Astrocyte (in vitro differentiated cells and primary cell): ENCODE data around the gene TTC34.

Source experiments
- EZH2 ChIP-seq: IDR thresholded peaks from 2 replicates; pipeline ENCODE4 v1.6.1; 2012; ENCODE audit warnings: mild to moderate bottlenecking, low read length, inconsistent platforms; ENCODE audit not compliant: insufficient read depth
- TF ChIP-seq, protein P1 (sequence below): IDR thresholded peaks from 2 replicates; pipeline ENCODE4 v1.5.1; 2011; ENCODE audit warnings: low read depth, mild to moderate bottlenecking, inconsistent platforms, low read length, moderate library complexity; ENCODE audit not compliant: insufficient read depth

DNA sequence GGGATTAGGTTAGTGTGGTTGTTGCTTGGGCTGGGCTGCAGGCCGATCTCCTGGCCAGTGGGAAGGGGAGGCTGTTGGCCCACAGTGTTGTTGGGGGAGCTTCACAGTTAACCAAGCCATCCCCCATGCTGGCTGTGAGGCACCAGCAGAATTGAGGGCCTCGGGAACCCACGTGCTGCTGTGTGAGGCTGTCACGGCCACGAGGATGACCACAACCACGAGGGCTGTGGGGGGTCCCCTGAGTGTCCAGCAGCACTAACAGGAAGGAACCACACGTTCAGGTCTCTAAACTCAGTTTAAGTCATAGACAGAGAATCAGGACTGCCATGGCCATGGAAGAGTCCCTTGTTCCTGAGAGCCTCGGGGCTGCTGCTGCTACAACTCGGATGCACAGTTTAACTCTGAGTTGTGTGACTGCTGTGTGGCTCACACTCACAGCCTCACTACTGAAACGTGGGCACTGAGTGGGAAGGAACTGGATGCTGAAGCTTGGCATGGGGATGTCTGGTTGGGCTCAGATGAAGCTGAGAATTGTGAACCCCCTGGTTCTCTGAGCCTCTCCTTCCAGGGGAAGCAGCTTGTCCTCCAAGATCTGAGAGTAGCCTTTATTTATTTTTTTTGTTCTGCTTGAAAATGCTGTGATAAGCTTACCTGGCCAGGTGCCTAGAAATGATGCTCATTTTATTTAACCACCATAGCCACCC, 163.9 kb downstream of the TTC34 start:
- TF ChIP-seq, protein P1, sequence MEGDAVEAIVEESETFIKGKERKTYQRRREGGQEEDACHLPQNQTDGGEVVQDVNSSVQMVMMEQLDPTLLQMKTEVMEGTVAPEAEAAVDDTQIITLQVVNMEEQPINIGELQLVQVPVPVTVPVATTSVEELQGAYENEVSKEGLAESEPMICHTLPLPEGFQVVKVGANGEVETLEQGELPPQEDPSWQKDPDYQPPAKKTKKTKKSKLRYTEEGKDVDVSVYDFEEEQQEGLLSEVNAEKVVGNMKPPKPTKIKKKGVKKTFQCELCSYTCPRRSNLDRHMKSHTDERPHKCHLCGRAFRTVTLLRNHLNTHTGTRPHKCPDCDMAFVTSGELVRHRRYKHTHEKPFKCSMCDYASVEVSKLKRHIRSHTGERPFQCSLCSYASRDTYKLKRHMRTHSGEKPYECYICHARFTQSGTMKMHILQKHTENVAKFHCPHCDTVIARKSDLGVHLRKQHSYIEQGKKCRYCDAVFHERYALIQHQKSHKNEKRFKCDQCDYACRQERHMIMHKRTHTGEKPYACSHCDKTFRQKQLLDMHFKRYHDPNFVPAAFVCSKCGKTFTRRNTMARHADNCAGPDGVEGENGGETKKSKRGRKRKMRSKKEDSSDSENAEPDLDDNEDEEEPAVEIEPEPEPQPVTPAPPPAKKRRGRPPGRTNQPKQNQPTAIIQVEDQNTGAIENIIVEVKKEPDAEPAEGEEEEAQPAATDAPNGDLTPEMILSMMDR: no peak
- TF ChIP-seq EZH2: no peak
